ENCODE data around the gene ZMYM5.
A peak's percentile ranks its signal among the peaks of the same experiment; 100 is the strongest.
"Not testable (repeated sequence)": the region's sequence is repeated elsewhere in the genome, so short reads cannot be mapped to it uniquely, and the experiment has no call there.

ZMYM5 gene

DNA sequence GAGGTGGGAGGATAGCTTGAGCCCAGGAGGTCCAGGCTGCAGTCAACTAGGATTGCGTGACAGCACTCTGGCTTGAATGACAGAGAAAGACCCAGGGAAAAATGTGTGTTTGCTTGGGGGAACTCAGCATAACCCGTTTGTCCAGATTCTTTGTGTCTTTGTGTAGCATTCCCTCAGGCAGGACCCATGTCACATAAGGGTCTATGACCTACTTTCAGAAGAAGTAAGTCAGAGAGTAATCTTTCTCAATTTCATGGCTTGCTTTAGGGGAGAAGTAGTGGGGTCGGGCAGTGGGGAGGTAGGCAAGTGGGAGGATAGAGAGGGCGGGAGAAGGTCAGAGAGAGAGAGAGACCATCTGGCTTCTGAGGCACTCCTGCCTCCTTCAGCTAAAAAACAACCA, 68.8 kb downstream of the ZMYM5 start:
- H3K4me3 ChIP-seq (ENCODE audit: low read depth, low read length) = no peak overlapping the region
- DNase-seq (ENCODE audit: low read depth) = no peak
- TF ChIP-seq, protein P1, sequence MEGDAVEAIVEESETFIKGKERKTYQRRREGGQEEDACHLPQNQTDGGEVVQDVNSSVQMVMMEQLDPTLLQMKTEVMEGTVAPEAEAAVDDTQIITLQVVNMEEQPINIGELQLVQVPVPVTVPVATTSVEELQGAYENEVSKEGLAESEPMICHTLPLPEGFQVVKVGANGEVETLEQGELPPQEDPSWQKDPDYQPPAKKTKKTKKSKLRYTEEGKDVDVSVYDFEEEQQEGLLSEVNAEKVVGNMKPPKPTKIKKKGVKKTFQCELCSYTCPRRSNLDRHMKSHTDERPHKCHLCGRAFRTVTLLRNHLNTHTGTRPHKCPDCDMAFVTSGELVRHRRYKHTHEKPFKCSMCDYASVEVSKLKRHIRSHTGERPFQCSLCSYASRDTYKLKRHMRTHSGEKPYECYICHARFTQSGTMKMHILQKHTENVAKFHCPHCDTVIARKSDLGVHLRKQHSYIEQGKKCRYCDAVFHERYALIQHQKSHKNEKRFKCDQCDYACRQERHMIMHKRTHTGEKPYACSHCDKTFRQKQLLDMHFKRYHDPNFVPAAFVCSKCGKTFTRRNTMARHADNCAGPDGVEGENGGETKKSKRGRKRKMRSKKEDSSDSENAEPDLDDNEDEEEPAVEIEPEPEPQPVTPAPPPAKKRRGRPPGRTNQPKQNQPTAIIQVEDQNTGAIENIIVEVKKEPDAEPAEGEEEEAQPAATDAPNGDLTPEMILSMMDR (conservative IDR thresholded peaks at IDR 0.05; ENCODE audit: low read depth, low read length) = no peak

DNA sequence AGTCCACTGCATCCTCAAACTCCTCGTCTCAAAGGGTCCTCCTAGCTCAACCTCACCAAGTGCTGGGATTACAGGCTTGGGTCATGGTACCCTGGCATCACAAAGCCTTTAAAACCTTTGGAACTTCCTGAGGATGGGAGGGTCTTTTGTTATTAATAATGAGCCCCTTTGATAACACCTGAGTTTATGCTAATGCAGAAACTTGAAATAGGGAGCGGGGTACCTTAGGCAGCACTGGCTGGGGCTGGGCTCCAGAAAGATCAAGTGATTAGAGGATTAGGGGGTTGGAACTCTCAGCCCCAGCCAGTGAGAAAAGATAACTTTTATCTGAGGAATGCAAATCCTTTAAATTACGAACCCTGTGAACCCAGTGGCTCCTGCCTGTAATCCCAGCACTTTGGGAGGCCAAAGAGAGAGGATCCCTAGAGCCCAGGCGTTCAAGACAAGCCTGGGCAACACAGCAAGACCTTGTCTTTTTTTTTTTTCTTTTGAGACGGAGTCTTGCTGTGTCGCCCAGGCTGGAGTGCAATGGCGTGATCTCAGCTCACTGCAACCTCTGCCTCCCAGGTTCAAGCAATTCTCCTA, 71.4 kb downstream of the ZMYM5 start:
- no peak overlapping the region for H3K4me3 ChIP-seq (ENCODE audit: low read depth, low read length)
- TF ChIP-seq, protein P1 (conservative IDR thresholded peaks at IDR 0.05; ENCODE audit: low read depth, low read length) = no peak
- DNase-seq (ENCODE audit: low read depth) = no peak

DNA sequence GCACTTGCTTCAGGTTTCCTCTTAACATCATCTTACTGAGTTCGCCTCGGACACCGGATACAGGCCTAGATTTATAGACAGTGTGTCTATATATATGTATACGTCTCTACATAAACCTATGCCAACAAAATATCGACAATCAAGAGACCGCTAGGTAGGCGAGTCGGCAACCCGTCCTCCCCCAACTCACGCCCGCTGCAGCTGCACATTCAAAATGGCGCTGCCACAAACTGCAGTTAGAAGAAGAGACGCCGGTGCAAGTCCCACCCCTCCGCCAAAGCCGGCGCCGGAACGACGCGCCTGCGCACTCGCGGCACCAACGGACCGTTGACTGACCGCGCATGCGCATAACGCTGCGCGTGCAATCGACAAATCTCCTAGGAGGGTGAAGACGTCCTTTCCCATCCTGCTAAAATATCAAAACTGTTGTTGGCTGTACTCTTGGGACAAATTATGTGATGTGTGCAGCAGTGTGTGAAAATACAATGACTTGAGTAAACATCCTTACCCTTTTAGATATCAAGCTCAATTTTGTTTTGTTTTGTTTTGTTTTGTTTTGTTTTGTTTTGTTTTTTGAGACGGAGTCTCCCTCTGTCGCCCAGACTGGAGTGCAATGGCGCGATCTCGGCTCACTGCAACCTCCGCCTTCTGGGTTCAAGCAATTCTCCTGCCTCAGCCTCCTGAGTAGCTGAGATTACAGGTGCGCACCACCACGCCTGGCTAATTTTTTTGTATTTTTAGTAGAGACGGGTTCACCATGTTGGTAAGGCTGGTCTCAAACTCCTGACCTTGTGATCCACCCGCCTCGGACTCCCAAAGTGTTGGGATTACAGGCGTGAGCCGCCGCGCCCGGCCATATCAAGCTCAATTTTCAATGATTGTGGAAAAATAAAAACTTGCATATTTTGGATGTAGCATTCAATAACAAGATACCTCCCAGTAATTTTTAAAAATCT, 80.4 kb downstream of the ZMYM5 start, which contains the start of gene PSPC1:
TSS of gene PSPC1 (minus strand) at position 219 of the 956 bp plus-strand sequence. CDS start at position 31, 188 bp downstream.
- peak; percentile 97 for DNase-seq (ENCODE audit: low read depth)
- H3K4me3 ChIP-seq (ENCODE audit: low read depth, low read length) = peak within 1 kb of the TSS; percentile 75

DNA sequence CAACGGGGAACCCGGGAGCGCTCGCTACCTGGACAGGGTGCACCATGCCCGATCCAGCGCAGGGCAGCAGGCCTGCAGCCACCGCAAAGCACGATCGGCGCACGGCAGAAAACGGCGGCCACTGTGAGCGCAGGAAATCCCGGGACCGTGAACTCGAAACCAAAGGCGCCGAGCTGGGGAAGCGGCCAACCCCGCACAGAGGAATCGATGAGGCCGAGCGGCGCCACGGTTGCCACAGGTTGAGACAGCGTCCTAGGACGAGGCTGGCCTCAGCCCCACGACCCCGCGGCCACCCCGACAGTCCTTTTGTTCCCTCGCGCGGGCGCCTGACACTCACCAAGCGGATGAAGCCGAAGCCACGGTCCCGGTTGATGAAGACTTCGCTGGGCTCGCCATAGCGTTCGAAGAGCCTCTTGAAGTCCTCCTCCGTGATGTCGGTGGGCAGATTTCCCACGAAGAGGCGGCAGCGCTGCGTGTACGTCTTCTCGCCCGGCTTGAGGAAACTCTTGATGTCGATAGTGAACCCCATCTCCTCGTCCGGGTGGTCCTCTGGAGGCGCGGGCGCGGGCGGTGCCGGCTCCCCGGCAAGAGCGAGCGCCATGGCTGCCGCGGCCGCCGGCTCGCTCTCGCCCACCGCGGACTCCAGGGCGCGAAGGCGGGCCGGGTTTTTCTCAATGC, 81.3 kb downstream of the ZMYM5 start:
- peak overlapping the region; percentile 75 for H3K4me3 ChIP-seq (ENCODE audit: low read depth, low read length)
- TF ChIP-seq, protein P1 (conservative IDR thresholded peaks at IDR 0.05; ENCODE audit: low read depth, low read length) = peak; percentile 17
- peak; percentile 67 for DNase-seq (ENCODE audit: low read depth)

DNA sequence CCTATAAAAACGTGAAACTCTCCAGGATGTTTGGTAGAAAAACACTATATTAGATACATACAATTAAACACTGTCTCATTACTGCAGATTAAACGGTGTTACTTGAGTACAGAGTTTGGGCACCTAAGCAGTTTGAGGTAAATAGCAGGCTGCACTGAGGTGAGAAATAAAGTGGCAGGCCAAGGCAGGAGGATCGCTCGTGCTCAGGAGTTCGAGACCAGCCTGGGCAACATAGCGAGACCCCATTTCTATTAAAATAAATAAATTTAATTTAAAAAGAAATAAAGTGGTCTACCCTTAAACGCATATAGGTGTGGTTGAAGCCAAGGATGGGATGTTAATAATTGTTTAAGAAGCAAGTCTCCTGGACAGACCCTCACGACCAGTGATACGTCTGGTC, 81.9 kb downstream of the ZMYM5 start:
- peak overlapping the region; percentile 75 for H3K4me3 ChIP-seq (ENCODE audit: low read depth, low read length)
- DNase-seq (ENCODE audit: low read depth) = peak; percentile 9
- TF ChIP-seq, protein P1 (conservative IDR thresholded peaks at IDR 0.05; ENCODE audit: low read depth, low read length) = no peak

DNA sequence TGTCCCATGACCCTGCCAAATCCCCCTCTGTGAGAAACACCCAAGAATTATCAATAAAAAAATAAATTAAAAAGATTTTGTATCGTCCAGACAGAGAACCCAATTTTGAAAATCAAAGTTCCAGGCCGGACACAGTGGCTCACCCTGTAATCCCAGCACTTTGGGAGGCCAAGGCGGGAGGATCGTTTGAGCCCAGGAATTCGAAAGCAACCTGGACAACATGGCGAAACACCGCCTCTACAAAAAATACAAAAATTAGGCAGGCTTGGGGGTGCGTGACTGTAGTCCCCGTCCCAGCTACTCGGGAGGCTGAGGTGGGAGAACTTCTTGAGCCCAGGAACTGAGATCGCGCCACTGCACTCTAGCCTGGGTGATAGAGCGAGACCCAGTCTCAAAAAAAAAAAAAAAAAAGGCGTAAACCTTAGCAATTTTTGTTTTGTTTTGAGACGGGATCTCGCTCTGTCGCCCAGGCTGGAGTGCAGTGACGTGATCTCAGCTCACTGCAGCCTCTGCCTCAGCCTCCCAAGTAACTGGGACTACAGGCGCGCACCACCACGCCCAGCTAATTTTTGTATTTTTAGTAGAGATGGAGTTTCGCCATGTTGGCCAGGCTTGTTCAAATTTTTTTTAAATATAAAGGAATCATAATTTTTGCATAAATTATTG, 82.6 kb downstream of the ZMYM5 start:
- H3K4me3 ChIP-seq (ENCODE audit: low read depth, low read length) = peak overlapping the region; percentile 75
- not testable (repeated sequence) for DNase-seq (ENCODE audit: low read depth)

Data from choroid plexus epithelial cell (primary cell).